HTR-8/SVneo (cell line): ENCODE data around the gene SPATA19.

ENCODE experiments used
- DNase-seq: peaks from one replicate; pipeline ENCODE4 v3.0.0; 2011; ENCODE audit warnings: low spot score, mixed read lengths; ENCODE audit not compliant: insufficient read length
- FAIRE-seq: peaks from 2 replicates; lab custom pipeline; 2011; peaks lifted over from hg19 to GRCh38; lab: Jason Lieb, UNC

SPATA19 gene

DNA sequence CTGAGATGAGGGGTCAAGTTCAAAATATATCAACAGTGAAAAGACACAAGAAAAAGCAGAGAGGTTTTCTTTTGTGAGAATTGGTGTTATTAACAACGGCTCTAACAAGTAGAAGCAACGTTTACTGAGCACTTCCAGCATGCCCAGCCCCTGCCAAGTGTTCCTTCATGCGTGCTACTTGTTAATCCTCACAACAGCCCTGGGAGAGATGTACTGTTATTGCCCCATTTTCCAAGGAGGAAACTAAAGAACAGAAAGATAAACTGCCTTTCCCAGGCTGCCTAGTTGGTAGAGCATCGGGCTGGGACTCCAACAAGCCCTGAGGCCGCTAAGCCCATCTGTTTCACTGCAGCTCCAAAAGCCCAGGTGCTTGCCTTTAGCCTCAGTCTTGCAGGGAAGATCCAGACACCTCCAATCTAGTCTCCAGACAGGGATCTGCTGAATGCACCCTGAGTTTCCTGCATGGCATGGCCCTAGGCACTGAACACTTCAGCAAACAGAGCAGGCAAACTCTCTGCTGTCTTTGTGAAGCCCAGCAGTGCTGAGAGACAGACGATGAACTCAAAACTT is 25.5 kb downstream of the SPATA19 start:
- DNase-seq (no peak), FAIRE-seq (no peak)

DNA sequence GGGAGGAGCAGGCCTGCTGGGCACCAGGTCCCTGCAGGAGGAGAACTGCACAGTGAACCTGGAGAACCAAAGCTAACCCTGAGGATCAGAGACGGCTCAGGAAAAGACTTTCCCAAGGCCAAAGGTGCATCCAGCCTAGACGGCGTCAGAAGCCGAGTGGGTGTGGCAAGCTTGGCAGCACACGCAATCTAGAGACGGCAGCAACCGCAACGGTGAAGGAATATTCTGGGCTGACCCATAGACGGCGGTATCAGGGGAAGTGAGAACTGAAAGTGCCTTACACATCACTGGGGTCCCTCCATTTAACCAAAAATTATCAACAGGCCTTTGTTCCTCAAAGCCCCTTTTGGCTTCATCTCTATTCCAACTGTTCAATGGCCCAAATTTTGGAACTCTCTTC is 26.2 kb downstream of the SPATA19 start:
- DNase-seq = no peak
- FAIRE-seq = no peak

GRCh38 chr11:133818302-133818701 is 27.0 kb downstream of the SPATA19 start:
- FAIRE-seq (no peak), DNase-seq (no peak)

DNA sequence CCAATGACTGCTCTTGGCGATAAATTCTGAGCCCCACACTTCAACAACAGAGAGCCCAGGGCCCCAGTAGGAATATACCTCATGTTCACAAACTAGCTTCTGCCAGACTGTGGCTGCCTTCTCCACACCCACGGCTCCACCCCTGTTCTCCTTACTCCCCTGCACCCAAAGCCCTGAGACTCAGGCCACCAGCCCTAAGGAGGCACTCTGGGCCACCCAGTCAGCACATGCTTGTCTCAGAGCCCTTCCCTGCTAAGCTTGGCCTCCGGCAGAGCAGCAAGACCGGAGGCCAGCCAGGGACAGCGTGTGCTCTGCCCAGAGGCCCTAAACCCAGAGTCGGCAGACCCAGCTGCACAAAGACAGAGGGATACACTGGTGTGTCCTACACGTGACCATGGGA is 27.9 kb downstream of the SPATA19 start:
- DNase-seq (no peak), FAIRE-seq (no peak)

DNA sequence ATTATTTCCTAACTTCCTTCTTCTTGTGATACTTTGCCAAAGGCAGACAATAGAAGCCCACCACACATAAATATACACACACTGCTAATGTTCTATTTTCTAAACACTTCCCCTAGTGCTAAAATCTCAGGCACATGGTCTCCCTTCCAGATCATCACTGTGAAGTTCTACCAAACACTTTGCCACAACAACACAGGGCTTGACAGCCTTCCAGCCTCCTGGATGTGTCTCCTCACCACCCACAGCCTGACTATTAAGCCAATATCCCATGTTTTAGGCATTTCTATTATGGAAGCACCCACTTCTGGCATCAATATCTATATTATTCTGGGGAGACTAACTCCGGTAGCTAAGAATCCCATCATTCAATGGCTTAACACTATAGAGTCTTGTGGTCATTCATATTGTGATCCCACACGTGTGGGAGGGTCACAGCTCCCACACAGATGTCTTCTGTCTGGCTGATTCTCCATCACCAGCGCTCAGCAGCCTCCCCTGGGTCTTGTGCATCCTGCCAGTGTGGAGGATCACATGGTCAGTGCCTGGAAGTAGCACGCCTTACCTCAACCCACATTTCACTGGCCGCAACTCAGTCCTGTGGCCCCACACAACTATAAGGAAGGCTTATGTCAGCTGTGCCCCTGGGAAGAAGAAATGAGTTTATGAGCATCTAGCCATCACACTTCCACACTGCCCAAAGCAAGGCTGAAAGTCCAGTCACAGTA is 29.0 kb downstream of the SPATA19 start:
- no peak for FAIRE-seq
- no peak for DNase-seq

GRCh38 chr11:133815636-133816035 is 29.7 kb downstream of the SPATA19 start:
- DNase-seq = no peak
- FAIRE-seq = no peak

- no peak for DNase-seq
- FAIRE-seq = no peak
Observed at GRCh38 chr11:133814588-133815100, 30.7 kb downstream of the SPATA19 start.

GRCh38 chr11:133811850-133812685 is 33.2 kb downstream of the SPATA19 start:
- DNase-seq (no peak), FAIRE-seq (no peak)

DNA sequence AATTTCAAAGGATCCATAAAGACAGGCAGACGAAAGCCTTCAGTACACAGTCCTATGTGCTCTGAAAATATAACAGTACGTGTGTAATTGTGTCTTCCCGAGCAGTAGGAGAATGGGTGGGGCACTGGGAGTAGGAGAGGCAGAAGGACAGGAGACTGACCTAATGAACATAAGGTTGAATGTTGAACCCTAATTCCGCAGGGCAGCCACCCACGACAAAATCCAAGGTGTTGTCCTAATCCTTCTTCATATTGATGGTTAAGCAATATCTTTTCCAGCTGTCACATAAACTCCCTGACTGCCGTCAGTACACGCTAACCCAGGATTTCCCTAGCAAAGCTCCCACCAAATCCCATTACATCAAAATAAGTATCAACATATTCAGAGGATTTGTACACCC is 34.5 kb downstream of the SPATA19 start:
- DNase-seq = no peak
- FAIRE-seq = no peak

- DNase-seq (no peak), FAIRE-seq (no peak)
Observed at GRCh38 chr11:133809569-133810491, 35.5 kb downstream of the SPATA19 start.

- FAIRE-seq = no peak
- no peak for DNase-seq
Observed at GRCh38 chr11:133808393-133809140, 36.7 kb downstream of the SPATA19 start.

DNA sequence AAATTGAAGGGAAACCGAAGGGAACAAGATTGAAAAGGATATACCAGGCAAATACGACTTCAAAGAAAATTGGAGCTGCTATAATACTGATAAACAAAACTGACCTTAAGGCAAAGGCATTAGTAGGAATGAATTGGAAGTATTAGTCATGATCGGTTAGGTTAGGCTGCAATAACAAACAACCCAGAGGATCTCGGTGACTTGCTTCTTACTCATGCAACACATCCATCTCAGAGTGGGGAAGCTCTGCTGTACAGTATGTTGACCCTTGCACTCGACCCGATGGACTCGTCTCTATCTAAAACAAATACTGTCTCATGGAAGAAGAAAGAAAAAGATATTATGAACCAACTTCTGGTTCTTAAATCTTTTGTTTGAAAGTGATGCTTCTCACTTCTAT is 42.3 kb downstream of the SPATA19 start:
- FAIRE-seq = no peak

GRCh38 chr11:133801356-133801755 is 44.0 kb downstream of the SPATA19 start:
- DNase-seq (no peak), FAIRE-seq (no peak)

More for the DNA sequence above, 42.3 kb downstream of the SPATA19 start:
- no peak for DNase-seq

GRCh38 chr11:133800666-133801065 is 44.6 kb downstream of the SPATA19 start:
- FAIRE-seq (no peak), DNase-seq (no peak)

DNA sequence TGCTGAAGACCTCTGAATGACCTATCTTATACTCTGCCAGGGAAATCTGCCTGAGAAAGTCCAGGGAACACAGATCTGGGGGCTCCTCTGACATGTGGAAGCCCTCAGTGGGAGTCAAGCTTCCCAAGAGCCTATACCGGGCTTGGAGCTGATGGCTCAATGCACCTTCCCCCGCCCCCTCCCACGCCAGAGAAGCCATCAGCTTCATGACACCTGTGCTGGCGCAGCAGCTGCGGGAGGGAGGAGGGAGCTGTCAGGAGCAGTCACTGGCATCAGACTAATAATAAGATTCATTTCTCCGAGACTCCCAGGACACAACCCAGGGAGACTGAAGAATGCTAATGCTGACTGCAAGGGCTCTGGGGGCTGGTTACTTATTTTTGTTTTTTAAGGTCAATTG is 47.8 kb downstream of the SPATA19 start:
- DNase-seq = no peak

GRCh38 chr11:133796043-133796795 is 49.1 kb downstream of the SPATA19 start:
- no peak for FAIRE-seq

More for the DNA sequence above, 47.8 kb downstream of the SPATA19 start:
- no peak for FAIRE-seq

GRCh38 chr11:133795088-133795487 is 50.2 kb downstream of the SPATA19 start:
- DNase-seq (no peak), FAIRE-seq (no peak)

More at GRCh38 chr11:133796043-133796795, 49.1 kb downstream of the SPATA19 start:
- DNase-seq = no peak

GRCh38 chr11:133794205-133794604 is 51.1 kb downstream of the SPATA19 start:
- FAIRE-seq (no peak), DNase-seq (no peak)
